Gastrocnemius medialis (tissue), 4 donors: Measurements from ENCODE around the gene PEX5L.

Source experiments
- CTCF ChIP-seq, 5 experiments: fragments of 450-650 bp in 3 of 5; fragments of 200-600 bp in 2 of 5; sonication (generic) in 2 of 5; IDR thresholded peaks in 4 of 5; conservative IDR thresholded peaks in 1 of 5; 1 replicate in 4 of 5; 2 replicates in 1 of 5; pipeline ENCODE4 v1.5.1; 2016 to 2019; ENCODE audit warnings: antibody characterized with exemption in 5 of 5, mild to moderate bottlenecking in 3 of 5, moderate library complexity in 3 of 5
- POLR2A ChIP-seq, 2 donors: fragments of 450-650 bp; IDR thresholded peaks; one replicate each; pipeline ENCODE4 v1.6.1; 2017; ENCODE audit warnings: antibody characterized with exemption in 2 of 2, mild to moderate bottlenecking in 2 of 2, moderate library complexity in 2 of 2

- no peak for TF ChIP-seq CTCF (IDR thresholded peaks at IDR 0.05 in 4 of 5, conservative IDR thresholded peaks at IDR 0.05 in 1 of 5)
- TF ChIP-seq POLR2A (IDR thresholded peaks at IDR 0.05): no peak
These were observed 163.9 kb downstream of the PEX5L start for GRCh38 chr3:179872842-179873241.
